Aortic smooth muscle cell (primary cell): Measurements from ENCODE around the gene TMEM243. TPM values are rescaled to one million over a fixed set of nuclear protein-coding genes. Genes with fewer than 3 reads are reported as not detected.

Experiments
- total RNA-seq: library from RNA; depleted of rRNA; stranded (reverse); fragments of >200 nt; gene quantifications from 2 replicates; pipeline ENCODE4 v1.2.3, GENCODE V29; 2014

The TMEM243 gene, protein sequence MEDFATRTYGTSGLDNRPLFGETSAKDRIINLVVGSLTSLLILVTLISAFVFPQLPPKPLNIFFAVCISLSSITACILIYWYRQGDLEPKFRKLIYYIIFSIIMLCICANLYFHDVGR
- 30.0 and 31.3 TPM in 2 replicates for total RNA-seq

DNA sequence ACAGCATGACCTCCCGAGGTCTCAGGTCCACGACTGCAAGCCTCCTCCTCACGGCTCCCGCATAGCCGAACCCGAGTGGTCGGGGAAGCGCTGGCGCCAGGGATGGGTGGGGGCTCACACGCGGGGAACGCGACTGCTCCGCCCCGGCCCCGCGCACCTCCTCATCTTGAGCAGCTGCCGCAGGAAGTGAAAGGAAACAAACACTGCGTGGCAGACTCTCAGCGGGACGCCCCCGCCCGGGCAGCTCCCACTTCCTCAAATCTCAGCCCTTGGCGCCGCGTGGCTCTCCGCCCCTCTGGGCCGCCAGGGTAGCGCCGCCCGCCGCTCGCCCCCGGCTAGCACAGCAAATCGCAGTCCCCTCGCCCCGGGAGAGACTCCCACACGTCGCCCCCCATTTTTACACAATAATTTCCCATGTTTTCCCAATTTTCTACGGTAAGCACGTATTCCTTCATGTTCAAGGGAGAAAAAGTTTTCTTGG lies at the start of gene TMEM243:
Gene TMEM243 (minus strand): TSS at position 188 of the 481 bp plus-strand sequence. CDS start 229 bp downstream, outside the sequence.

DNA sequence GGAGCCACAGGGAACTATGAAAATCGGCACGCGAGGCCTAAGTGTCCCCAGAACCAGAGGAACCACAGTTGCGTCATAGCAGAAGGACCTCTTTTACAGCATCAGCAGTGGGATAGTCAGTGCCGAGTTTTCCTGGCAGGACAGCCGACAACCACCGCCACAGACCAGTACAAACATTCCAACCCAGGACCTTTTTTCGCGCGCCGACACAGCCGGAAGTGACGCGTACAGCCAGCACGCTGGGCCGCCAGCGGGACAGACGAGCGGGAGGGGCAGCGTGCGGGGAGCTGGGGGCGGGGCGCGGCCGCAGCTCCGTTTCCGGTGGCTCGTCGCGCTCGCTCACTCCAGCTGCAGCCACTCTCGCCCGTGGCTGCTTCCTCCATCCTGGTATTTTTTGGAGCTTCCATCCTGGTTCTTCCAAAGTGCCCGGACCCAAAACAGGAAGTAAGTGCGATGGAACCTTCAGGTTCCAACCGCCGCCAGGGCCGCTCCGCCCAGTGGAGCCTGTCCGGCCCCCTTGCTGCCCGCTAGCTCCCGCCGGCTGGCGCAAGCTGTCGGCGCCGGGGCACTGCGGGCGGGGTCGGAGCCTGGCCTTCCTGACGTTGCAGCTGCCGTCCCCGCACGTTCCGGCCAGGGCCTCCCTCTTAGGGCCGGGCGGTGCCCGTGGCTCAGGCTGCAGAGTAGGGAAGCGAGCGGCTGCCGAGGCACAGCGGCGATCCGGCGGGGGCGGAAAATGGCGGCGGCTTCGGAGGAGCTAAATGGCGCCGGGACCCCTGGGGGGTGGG lies 67.2 kb downstream of the TMEM243 start, which contains the start of gene DMTF1:
Gene DMTF1 (plus strand): TSS at position 342 of the 785 bp plus-strand sequence. CDS start 12,489 bp downstream, outside the sequence.

Other genes starting within 250 kb of the TMEM243 start
- 3.3 and 7.8 TPM in 2 replicates for gene ELAPOR2, start 160.1 kb downstream of the TMEM243 start, total RNA-seq
- gene DMTF1, start 67.3 kb downstream of the TMEM243 start, total RNA-seq, result 62.8 and 84.8 TPM in 2 replicates
- 14.1 and 18.0 TPM in 2 replicates for gene CROT, start 125.9 kb upstream of the TMEM243 start, total RNA-seq